ENCODE results near the gene PDLIM3.

GRCh38 chr4:185513489-185514181, 21.7 kb downstream of the PDLIM3 start:
- TF ChIP-seq CTCF (conservative IDR thresholded peaks at IDR 0.05; ENCODE audit: low read depth, low read length) (no peak), EZH2 (IDR thresholded peaks at IDR 0.05; ENCODE audit: low read length, unreplicated experiment) (no peak)

All from PC-3 (cell line).